Calu3 (cell line): Measurements from ENCODE around the gene RPL4. TPM values are rescaled to one million over a fixed set of nuclear protein-coding genes. Genes with fewer than 3 reads are reported as not detected.

Experiments used
- Bru-seq: library from RNA; stranded (reverse); fragments of 400-500 nt; gene quantifications from one replicate; lab custom pipeline; 2021; lab: Mats Ljungman, UMichigan
- BruChase-seq, 2 experiments: library from RNA; stranded (reverse); fragments of 400-500 nt; gene quantifications; one replicate each; lab custom pipeline; 2021; lab: Mats Ljungman, UMichigan
- BruUV-seq: library from RNA; stranded (reverse); fragments of 400-500 nt; replicated peaks from 2 replicates; lab custom pipeline; 2021; lab: Mats Ljungman, UMichigan
- CTCF ChIA-PET: fragments of 300-600 bp; sonication (Branson Sonifier 250); formaldehyde crosslinking; loops from one replicate; lab custom pipeline; 2022; ENCODE audit warnings: antibody characterized with exemption; lab: Charles Lee
- DNase-seq: peaks from one replicate; pipeline ENCODE4 v3.0.0; 2022
- H3K27ac Mint-ChIP-seq: one replicate; pipeline ENCODE4 v1.8.0; 2022; ENCODE audit warnings: mixed read lengths; ENCODE audit not compliant: unreplicated experiment
- H3K27me3 Mint-ChIP-seq: one replicate; pipeline ENCODE4 v1.8.0; 2022; ENCODE audit warnings: mixed read lengths; ENCODE audit not compliant: unreplicated experiment
- H3K36me3 Mint-ChIP-seq: one replicate; pipeline ENCODE4 v1.8.0; 2022; ENCODE audit warnings: mild to moderate bottlenecking, moderate library complexity, mixed read lengths; ENCODE audit not compliant: insufficient read depth, unreplicated experiment
- H3K4me1 Mint-ChIP-seq: one replicate; pipeline ENCODE4 v1.8.0; 2022; ENCODE audit warnings: mild to moderate bottlenecking, low read depth, mixed read lengths; ENCODE audit not compliant: unreplicated experiment
- H3K4me3 Mint-ChIP-seq: one replicate; pipeline ENCODE4 v1.8.0; 2022; ENCODE audit warnings: mild to moderate bottlenecking, low read depth, moderate library complexity, mixed read lengths; ENCODE audit not compliant: unreplicated experiment
- H3K9me3 Mint-ChIP-seq: one replicate; pipeline ENCODE4 v1.8.0; 2022; ENCODE audit warnings: low read depth, mixed read lengths; ENCODE audit not compliant: unreplicated experiment
- intact Hi-C: fragments of 100-400 bp; cut with micrococcal nuclease; formaldehyde crosslinking; loops from one replicate; pipeline ENCODE4 v1.10.0; 2022; ENCODE audit not compliant: unreplicated experiment
- long read RNA-seq: library from polyadenylated mRNA; stranded (forward); transcript quantifications from one replicate; pipeline ENCODE4 v2.0.0, GENCODE V29; 2022
- total RNA-seq: library from RNA; stranded (reverse); gene quantifications from 2 replicates; pipeline ENCODE4 v1.2.3, GENCODE V29; 2022
- TF ChIP-seq, protein P1 (sequence below): fragments of 200-600 bp; IDR thresholded peaks from one replicate; pipeline ENCODE4 v1.8.0; 2022; ENCODE audit warnings: antibody characterized with exemption; ENCODE audit not compliant: unreplicated experiment

Gene RPL4
- total RNA-seq (2,415 and 2,676 TPM in 2 replicates), Bru-seq, nascent RNA (percentile 94 among the genes with signal in this experiment), BruChase-seq, experiment 1, labeled RNA remaining after a 6-hour chase (percentile 99 among the genes with signal in this experiment), BruChase-seq, experiment 2, labeled RNA remaining after a 2-hour chase (percentile 97 among the genes with signal in this experiment)
- long read RNA-seq, transcript RPL4-201 (10 exons, 2,769 nt) = major isoform, 1,232 of 1,387 reads
- long read RNA-seq, partial matches to known transcripts = 100 of 1,387 reads
- long read RNA-seq, other reads (novel, unspliced or antisense) = 55 of 1,387 reads

DNA sequence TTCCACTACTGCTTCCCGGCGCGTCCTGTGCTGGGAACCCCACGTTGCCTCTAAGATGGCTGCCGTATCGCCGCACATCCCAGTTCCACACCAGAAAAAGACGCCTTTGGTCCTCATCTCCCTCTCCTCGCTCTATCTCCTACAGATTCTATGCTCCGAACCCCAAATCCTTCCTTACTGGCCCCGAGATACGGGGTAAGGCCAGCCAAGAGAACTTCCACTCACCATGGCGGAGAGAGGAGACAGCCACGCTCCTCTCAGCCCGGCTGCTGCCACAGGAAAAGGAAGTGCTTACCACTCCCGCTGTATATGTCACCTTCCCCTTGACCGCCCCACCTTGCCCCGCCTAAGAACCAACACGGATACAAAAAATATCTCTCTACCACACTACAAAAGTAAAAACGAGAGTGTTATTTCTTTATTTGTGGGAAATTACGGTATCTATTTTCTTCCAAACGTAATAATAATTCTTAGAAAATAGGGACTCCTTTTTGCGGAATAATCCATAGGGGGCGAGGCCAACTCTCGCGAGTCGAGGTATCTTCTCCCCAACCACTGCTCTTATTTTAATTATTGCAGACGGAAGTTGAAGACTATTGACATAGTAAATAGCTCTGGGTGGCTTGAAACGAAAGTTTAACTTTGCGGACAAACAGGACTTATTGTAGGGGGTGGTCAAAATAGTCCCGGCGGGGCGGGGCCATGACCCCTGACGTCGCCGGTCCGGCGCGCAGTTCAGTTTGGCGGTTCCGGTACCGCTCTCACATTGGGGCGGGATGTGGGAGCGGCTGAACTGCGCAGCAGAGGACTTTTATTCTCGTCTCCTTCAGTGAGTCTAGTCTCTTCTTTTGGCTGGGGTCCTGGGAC is at the start of gene RPL4, which contains the start of gene ZWILCH:
RPL4 (minus strand) TSS at position 293 of the 867 bp plus-strand sequence; CDS start at position 228, 65 bp downstream.
ZWILCH (plus strand) TSS at position 764 of the 867 bp plus-strand sequence; CDS start at position 777, 13 bp downstream.
- CTCF ChIA-PET = interaction anchor here (0.8 to 1.3 kb wide), 4 partner anchors 11 to 379 kb away, joined by 3 to 5 read pairs (median 3); partner anchors contain the start of gene MAP2K1
- Mint-ChIP-seq H3K4me3 (peak within 1 kb of the TSS; percentile 76), H3K4me1 (peaks cover 10% of the 10 kb centered on the region), H3K36me3 (peaks cover 58% of the 10 kb centered on the region), H3K9me3 (no peaks in the 10 kb centered on the region), H3K27ac (peak within 1 kb of the TSS; percentile 92), H3K27me3 (no peaks in the 10 kb centered on the region)
- intact Hi-C loops = no loop called here
- TF ChIP-seq, protein P1, sequence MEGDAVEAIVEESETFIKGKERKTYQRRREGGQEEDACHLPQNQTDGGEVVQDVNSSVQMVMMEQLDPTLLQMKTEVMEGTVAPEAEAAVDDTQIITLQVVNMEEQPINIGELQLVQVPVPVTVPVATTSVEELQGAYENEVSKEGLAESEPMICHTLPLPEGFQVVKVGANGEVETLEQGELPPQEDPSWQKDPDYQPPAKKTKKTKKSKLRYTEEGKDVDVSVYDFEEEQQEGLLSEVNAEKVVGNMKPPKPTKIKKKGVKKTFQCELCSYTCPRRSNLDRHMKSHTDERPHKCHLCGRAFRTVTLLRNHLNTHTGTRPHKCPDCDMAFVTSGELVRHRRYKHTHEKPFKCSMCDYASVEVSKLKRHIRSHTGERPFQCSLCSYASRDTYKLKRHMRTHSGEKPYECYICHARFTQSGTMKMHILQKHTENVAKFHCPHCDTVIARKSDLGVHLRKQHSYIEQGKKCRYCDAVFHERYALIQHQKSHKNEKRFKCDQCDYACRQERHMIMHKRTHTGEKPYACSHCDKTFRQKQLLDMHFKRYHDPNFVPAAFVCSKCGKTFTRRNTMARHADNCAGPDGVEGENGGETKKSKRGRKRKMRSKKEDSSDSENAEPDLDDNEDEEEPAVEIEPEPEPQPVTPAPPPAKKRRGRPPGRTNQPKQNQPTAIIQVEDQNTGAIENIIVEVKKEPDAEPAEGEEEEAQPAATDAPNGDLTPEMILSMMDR = no peak
- DNase-seq = peak; percentile 83
- no TSS peak for BruUV-seq

- no TSS peak for BruUV-seq
- TF ChIP-seq, protein P1 = no peak
- Mint-ChIP-seq H3K36me3 (peaks cover 4% of the 10 kb centered on the region), H3K4me3 (no peak overlapping the region), H3K4me1 (no peaks in the 10 kb centered on the region), H3K27ac (no peak overlapping the region), H3K9me3 (no peaks in the 10 kb centered on the region), H3K27me3 (no peaks in the 10 kb centered on the region)
- intact Hi-C loops = no loop called here
- DNase-seq = no peak
- CTCF ChIA-PET = no interaction called here
Measured at GRCh38 chr15:66545255-66545654, 40.6 kb upstream of the RPL4 start.

DNA sequence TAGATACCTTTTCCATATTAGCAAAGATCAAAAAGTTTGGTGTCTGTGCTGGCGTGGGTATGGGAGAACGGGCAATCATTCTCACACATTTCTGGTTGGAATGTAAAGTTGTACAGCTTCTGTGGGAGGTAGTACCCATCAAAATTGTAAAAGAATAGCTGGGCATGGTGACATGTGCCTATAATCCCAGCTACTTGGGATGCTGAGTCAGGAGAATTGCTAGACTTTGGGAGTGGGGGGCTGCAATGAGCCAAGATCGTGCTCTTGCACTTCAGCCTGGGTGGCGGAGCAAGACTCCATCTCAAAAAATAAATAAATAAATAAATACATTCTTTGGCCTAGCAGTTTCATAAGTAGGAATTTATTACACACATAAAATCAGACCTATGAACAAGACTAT is 38.2 kb upstream of the RPL4 start:
- no peak overlapping the region for H3K27ac Mint-ChIP-seq
- no peaks in the 10 kb centered on the region for H3K9me3 Mint-ChIP-seq
- TF ChIP-seq, protein P1 = no peak
- no TSS peak for BruUV-seq
- no peaks in the 10 kb centered on the region for H3K36me3 Mint-ChIP-seq
- no peaks in the 10 kb centered on the region for H3K27me3 Mint-ChIP-seq
- CTCF ChIA-PET = no interaction called here
- H3K4me3 Mint-ChIP-seq = no peak overlapping the region
- no peak for DNase-seq
- H3K4me1 Mint-ChIP-seq = no peaks in the 10 kb centered on the region
- intact Hi-C loops = no loop called here

GRCh38 chr15:66535056-66535455 is 30.4 kb upstream of the RPL4 start:
- Mint-ChIP-seq H3K9me3 (no peaks in the 10 kb centered on the region), H3K27me3 (no peaks in the 10 kb centered on the region), H3K4me1 (no peaks in the 10 kb centered on the region), H3K27ac (no peak overlapping the region), H3K36me3 (peaks cover 6% of the 10 kb centered on the region), H3K4me3 (no peak overlapping the region)
- intact Hi-C loops = no loop called here
- TF ChIP-seq, protein P1 = no peak
- no TSS peak for BruUV-seq
- CTCF ChIA-PET = interaction anchor here (0.6 kb wide), 1 partner anchor 463 kb away, joined by 3 read pairs; no protein-coding TSS in a partner anchor
- DNase-seq = no peak
